HUDEP-2 (cell line): ENCODE results near the gene MED13.
"Not testable (repeated sequence)": the region's sequence is repeated elsewhere in the genome, so short reads cannot be mapped to it uniquely, and the experiment has no call there.

Source experiments
- DNase-seq, 76 experiments: peaks; one replicate each; lab custom pipeline; 2025; ENCODE audit not compliant: unreplicated experiment in 76 of 76; lab: John Stamatoyannopoulos, UW

Gene MED13

DNA sequence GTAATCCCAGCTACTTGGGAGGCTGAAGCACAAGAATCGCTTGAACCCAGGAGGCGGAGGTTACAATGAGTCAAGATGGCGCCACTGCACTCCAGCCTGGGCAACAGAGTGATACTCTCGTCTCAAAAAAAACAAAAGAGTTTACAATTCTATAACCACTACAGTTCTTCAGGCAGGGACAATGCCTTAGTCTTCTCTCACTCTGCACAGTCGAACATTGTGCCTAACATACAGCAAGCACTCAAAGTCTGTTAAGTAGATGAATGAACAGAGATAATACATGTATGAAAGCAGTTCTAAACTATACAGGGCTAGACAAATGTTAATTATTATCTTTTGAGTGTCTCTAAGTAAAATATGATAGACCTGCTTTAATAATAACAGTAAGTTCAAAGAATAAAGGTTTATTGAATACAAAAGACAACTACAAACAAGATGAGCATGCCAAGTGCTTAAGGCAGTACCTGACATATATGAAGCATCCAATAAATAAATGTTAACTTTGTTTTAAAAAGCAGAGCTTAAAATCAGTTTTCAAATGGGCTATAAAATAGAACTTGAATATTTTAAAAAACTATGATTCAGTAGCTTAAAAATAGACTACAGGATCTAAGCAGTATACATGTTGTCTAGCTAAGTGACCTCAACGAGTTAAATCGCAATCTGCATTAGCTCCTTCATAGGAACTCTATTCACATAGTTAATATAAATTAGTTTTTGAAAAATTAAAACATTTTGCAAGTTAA, 156.6 kb downstream of the MED13 start:
- no peak for DNase-seq

- no peak for DNase-seq
Measured at GRCh38 chr17:61907361-61907760, 157.7 kb downstream of the MED13 start.

DNA sequence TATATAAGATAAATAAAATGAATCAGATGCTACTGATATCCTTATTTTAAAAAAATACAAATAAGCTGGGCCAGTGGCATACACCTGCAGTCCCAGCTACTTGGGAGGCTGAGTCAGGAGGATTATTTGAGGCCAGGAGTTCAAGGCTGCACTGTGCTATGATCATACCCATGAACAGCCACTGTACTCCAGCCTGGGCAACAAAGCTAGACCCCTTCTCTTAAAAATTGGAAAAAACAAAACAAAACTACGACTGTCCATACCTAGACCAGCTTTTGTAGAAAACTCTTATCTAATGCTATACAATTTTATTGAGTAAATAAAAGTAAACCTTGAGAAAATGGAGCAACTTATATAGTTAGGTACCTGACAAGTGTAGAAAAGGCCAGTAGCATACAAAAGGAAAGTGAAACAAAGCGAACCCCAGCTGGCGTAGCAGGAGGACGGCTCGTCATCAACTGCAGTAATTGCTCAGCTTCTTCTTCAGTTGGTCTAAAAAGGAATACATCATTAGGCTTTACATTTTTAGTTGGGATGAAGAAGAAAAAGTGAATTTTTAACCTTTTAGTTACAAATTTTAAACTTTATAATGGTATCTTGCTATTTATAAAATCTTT, 160.9 kb downstream of the MED13 start:
- DNase-seq, result no peak

DNA sequence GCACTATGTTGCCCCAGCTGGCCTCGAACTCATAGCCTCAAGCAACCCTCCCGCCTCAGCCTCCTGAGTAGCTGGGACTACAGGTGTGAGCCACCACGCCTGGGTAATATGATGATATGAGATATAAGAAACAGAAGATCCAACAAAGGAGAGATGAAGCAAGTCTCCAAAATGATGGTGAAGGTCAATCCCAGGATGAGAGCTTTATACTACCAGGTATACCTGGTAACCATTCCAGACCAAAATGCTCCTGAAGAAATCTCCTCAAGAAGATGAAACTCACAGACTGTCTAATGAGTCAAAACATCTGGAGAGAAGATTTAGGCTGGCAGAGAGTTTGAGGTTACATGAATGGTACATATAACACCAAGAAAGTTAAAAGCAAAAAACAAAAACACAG, 161.8 kb downstream of the MED13 start:
- DNase-seq, result no peak

- DNase-seq, result no peak
Measured at GRCh38 chr17:61897548-61898180, 167.4 kb downstream of the MED13 start.

GRCh38 chr17:61895391-61895790, 169.7 kb downstream of the MED13 start:
- DNase-seq, result no peak

GRCh38 chr17:61894310-61894709, 170.8 kb downstream of the MED13 start:
- not testable (repeated sequence) for DNase-seq
